Measurements from ENCODE around the gene WDR5B. TPM values are rescaled to one million over a fixed set of nuclear protein-coding genes. Genes with fewer than 3 reads are reported as not detected.

The WDR5B gene
- polyA plus RNA-seq, 1 donor: 7.6 TPM

- Histone ChIP-seq H3K4me1 (ENCODE audit: control insufficient read depth, insufficient read depth, low read length) (peaks cover 17% of the 10 kb centered on the region), H3K27me3 (ENCODE audit: control insufficient read depth, insufficient read depth, low read length) (no peaks in the 10 kb centered on the region), H3K36me3 (ENCODE audit: control insufficient read depth, insufficient read depth, low read length) (peaks cover 19% of the 10 kb centered on the region), H3K4me3 (ENCODE audit: low read length) (no peak overlapping the region), H3K9me3 (ENCODE audit: control insufficient read depth, low read depth, low read length) (no peaks in the 10 kb centered on the region), H3K27ac (ENCODE audit: low read length) (no peak overlapping the region)
- whole genome bisulfite sequencing (ENCODE audit: insufficient coverage, low lambda C conversion rate): 92% methylated on average over 2 of the region's 3 CpGs
- DNase-seq: no peak
These were observed 1.5 kb downstream of the WDR5B start for GRCh38 chr3:122414391-122414790.

DNA sequence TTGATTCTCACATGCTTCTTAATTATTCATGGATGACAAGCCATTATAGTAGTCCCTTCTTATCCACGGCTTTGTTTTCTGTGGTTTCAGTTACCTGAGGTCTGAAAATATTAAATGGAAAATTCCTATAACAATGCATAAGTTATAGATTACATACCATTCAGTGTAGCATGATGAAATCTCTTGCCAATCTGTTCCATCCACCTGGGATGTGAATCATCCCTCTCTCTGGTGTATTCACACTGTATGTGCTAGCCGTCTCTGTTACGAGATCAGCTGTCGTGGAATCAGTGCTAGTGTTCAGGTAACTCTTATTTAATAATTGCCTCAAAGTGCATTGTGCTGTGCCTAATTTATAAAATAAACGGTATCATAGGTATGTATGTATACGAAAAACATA lies 5.2 kb downstream of the WDR5B start:
- WGBS (ENCODE audit: insufficient coverage, low lambda C conversion rate): 100% methylated on average over 1 of the region's 6 CpGs
- no peak overlapping the region for H3K27ac ChIP-seq (ENCODE audit: low read length)
- H3K9me3 ChIP-seq (ENCODE audit: control insufficient read depth, low read depth, low read length): no peaks in the 10 kb centered on the region
- H3K4me1 ChIP-seq (ENCODE audit: control insufficient read depth, insufficient read depth, low read length): peaks cover 9% of the 10 kb centered on the region
- H3K36me3 ChIP-seq (ENCODE audit: control insufficient read depth, insufficient read depth, low read length): peaks cover 41% of the 10 kb centered on the region
- no peak overlapping the region for H3K4me3 ChIP-seq (ENCODE audit: low read length)
- DNase-seq: no peak
- no peaks in the 10 kb centered on the region for H3K27me3 ChIP-seq (ENCODE audit: control insufficient read depth, insufficient read depth, low read length)

DNA sequence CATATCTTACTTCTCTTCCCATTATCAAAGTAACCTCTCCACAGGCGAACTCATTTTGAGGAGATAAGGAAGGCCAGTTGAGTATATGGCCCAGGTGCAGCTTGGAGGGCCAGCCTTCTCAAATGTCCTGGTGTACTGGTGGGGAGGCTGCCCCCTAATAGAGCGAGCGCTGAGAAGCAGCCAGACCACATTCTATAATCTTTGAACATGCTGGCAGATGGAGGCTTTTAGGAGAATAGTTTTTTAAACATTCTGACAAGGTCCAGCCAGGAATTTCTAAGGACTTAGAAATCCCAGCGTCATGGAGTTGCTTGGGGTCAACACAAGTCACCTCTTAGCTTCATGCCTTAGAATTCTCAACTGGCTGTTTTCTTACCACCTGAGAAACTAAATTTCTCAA lies 5.8 kb downstream of the WDR5B start:
- no peak for DNase-seq
- Histone ChIP-seq H3K27me3 (ENCODE audit: control insufficient read depth, insufficient read depth, low read length) (no peaks in the 10 kb centered on the region), H3K4me3 (ENCODE audit: low read length) (no peak overlapping the region), H3K4me1 (ENCODE audit: control insufficient read depth, insufficient read depth, low read length) (peaks cover 7% of the 10 kb centered on the region), H3K36me3 (ENCODE audit: control insufficient read depth, insufficient read depth, low read length) (peaks cover 45% of the 10 kb centered on the region), H3K9me3 (ENCODE audit: control insufficient read depth, low read depth, low read length) (no peaks in the 10 kb centered on the region), H3K27ac (ENCODE audit: low read length) (no peak overlapping the region)
- 100% methylated on average over 3 of the region's 4 CpGs for WGBS (ENCODE audit: insufficient coverage, low lambda C conversion rate)

DNA sequence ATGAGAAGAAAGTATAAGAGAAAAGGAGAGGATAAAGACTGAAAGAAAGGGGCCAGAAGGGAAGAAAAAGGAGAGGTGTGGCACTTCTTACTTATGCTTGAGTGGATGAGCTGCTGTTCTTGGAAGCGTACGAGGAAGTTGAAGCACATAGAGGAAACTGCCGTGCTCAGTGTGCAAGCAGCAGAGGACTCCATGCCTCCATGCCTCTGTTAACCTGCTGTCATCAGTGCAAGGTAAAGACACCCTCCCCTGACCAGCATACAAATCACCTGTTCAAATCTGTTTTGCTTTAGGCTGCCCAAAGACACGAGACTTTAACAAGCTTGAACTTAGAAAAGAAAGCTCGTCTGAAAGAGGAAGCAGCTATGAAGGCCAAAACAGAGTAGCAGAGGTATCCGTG lies 6.4 kb downstream of the WDR5B start:
- H3K36me3 ChIP-seq (ENCODE audit: control insufficient read depth, insufficient read depth, low read length): peaks cover 50% of the 10 kb centered on the region
- H3K27me3 ChIP-seq (ENCODE audit: control insufficient read depth, insufficient read depth, low read length): no peaks in the 10 kb centered on the region
- H3K27ac ChIP-seq (ENCODE audit: low read length): no peak overlapping the region
- DNase-seq: no peak
- H3K4me1 ChIP-seq (ENCODE audit: control insufficient read depth, insufficient read depth, low read length): no peaks in the 10 kb centered on the region
- no peaks in the 10 kb centered on the region for H3K9me3 ChIP-seq (ENCODE audit: control insufficient read depth, low read depth, low read length)
- 84% methylated on average over 2 of the region's 6 CpGs for WGBS (ENCODE audit: insufficient coverage, low lambda C conversion rate)
- H3K4me3 ChIP-seq (ENCODE audit: low read length): no peak overlapping the region

- Histone ChIP-seq H3K9me3 (ENCODE audit: control insufficient read depth, low read depth, low read length) (no peaks in the 10 kb centered on the region), H3K27ac (ENCODE audit: low read length) (no peak overlapping the region), H3K4me1 (ENCODE audit: control insufficient read depth, insufficient read depth, low read length) (no peaks in the 10 kb centered on the region), H3K36me3 (ENCODE audit: control insufficient read depth, insufficient read depth, low read length) (peaks cover 59% of the 10 kb centered on the region), H3K27me3 (ENCODE audit: control insufficient read depth, insufficient read depth, low read length) (no peaks in the 10 kb centered on the region), H3K4me3 (ENCODE audit: low read length) (no peak overlapping the region)
- WGBS (ENCODE audit: insufficient coverage, low lambda C conversion rate): no CpG with 5 or more reads among the region's 1 CpG
- no peak for DNase-seq
These were observed 7.9 kb downstream of the WDR5B start for GRCh38 chr3:122407946-122408345.

- no peaks in the 10 kb centered on the region for H3K4me1 ChIP-seq (ENCODE audit: control insufficient read depth, insufficient read depth, low read length)
- no peaks in the 10 kb centered on the region for H3K27me3 ChIP-seq (ENCODE audit: control insufficient read depth, insufficient read depth, low read length)
- H3K36me3 ChIP-seq (ENCODE audit: control insufficient read depth, insufficient read depth, low read length): peaks cover 59% of the 10 kb centered on the region
- no peak overlapping the region for H3K27ac ChIP-seq (ENCODE audit: low read length)
- no CpG with 5 or more reads among the region's 4 CpGs for WGBS (ENCODE audit: insufficient coverage, low lambda C conversion rate)
- H3K9me3 ChIP-seq (ENCODE audit: control insufficient read depth, low read depth, low read length): no peaks in the 10 kb centered on the region
- DNase-seq: no peak
- H3K4me3 ChIP-seq (ENCODE audit: low read length): no peak overlapping the region
These were observed 9.7 kb downstream of the WDR5B start for GRCh38 chr3:122406198-122406597.

DNA sequence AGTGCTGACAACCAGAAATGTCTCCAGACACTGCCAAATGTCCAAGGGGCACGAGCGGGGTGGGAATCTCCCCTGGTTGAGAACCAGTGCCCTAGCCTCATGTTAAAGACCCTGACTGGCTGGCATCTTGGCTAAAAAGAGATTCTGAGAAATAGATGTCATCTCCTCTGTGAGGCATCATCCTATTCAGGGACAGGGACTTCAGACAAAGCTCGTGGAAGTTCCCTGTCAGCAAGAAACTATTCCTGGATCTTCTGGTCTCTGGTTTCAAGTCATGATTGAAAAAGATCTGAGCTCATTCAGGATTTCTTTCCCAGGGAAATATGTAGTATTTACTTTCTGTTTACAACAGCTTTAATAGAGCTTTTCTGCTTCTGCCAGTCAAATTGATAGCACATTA lies 10.8 kb downstream of the WDR5B start:
- H3K27ac ChIP-seq (ENCODE audit: low read length): no peak overlapping the region
- H3K4me1 ChIP-seq (ENCODE audit: control insufficient read depth, insufficient read depth, low read length): no peaks in the 10 kb centered on the region
- no peaks in the 10 kb centered on the region for H3K27me3 ChIP-seq (ENCODE audit: control insufficient read depth, insufficient read depth, low read length)
- H3K9me3 ChIP-seq (ENCODE audit: control insufficient read depth, low read depth, low read length): no peaks in the 10 kb centered on the region
- peaks cover 51% of the 10 kb centered on the region for H3K36me3 ChIP-seq (ENCODE audit: control insufficient read depth, insufficient read depth, low read length)
- DNase-seq: no peak
- WGBS (ENCODE audit: insufficient coverage, low lambda C conversion rate): no CpG with 5 or more reads among the region's 3 CpGs
- no peak overlapping the region for H3K4me3 ChIP-seq (ENCODE audit: low read length)

- no peak for DNase-seq
- Histone ChIP-seq H3K9me3 (ENCODE audit: control insufficient read depth, low read depth, low read length) (no peaks in the 10 kb centered on the region), H3K4me1 (ENCODE audit: control insufficient read depth, insufficient read depth, low read length) (no peaks in the 10 kb centered on the region), H3K4me3 (ENCODE audit: low read length) (no peak overlapping the region), H3K27ac (ENCODE audit: low read length) (no peak overlapping the region), H3K36me3 (ENCODE audit: control insufficient read depth, insufficient read depth, low read length) (peaks cover 37% of the 10 kb centered on the region), H3K27me3 (ENCODE audit: control insufficient read depth, insufficient read depth, low read length) (no peaks in the 10 kb centered on the region)
- 91% methylated on average over 5 of the region's 6 CpGs for WGBS (ENCODE audit: insufficient coverage, low lambda C conversion rate)
These were observed 12.4 kb downstream of the WDR5B start for GRCh38 chr3:122403489-122403888.

GRCh38 chr3:122398920-122399319 lies 16.9 kb downstream of the WDR5B start:
- H3K27me3 ChIP-seq (ENCODE audit: control insufficient read depth, insufficient read depth, low read length): no peaks in the 10 kb centered on the region
- no peak overlapping the region for H3K4me3 ChIP-seq (ENCODE audit: low read length)
- DNase-seq: no peak
- H3K9me3 ChIP-seq (ENCODE audit: control insufficient read depth, low read depth, low read length): no peaks in the 10 kb centered on the region
- no peak overlapping the region for H3K27ac ChIP-seq (ENCODE audit: low read length)
- 100% methylated on average over 1 of the region's 2 CpGs for WGBS (ENCODE audit: insufficient coverage, low lambda C conversion rate)
- H3K36me3 ChIP-seq (ENCODE audit: control insufficient read depth, insufficient read depth, low read length): peaks cover 13% of the 10 kb centered on the region
- H3K4me1 ChIP-seq (ENCODE audit: control insufficient read depth, insufficient read depth, low read length): no peaks in the 10 kb centered on the region

GRCh38 chr3:122397201-122397600 lies 18.7 kb downstream of the WDR5B start:
- no peak for DNase-seq
- H3K27ac ChIP-seq (ENCODE audit: low read length): no peak overlapping the region
- peaks cover 6% of the 10 kb centered on the region for H3K36me3 ChIP-seq (ENCODE audit: control insufficient read depth, insufficient read depth, low read length)
- no peak overlapping the region for H3K4me3 ChIP-seq (ENCODE audit: low read length)
- H3K27me3 ChIP-seq (ENCODE audit: control insufficient read depth, insufficient read depth, low read length): no peaks in the 10 kb centered on the region
- H3K4me1 ChIP-seq (ENCODE audit: control insufficient read depth, insufficient read depth, low read length): no peaks in the 10 kb centered on the region
- WGBS (ENCODE audit: insufficient coverage, low lambda C conversion rate): no CpG with 5 or more reads among the region's 1 CpG
- no peaks in the 10 kb centered on the region for H3K9me3 ChIP-seq (ENCODE audit: control insufficient read depth, low read depth, low read length)

GRCh38 chr3:122396511-122396910 lies 19.4 kb downstream of the WDR5B start:
- Histone ChIP-seq H3K27me3 (ENCODE audit: control insufficient read depth, insufficient read depth, low read length) (no peaks in the 10 kb centered on the region), H3K4me3 (ENCODE audit: low read length) (no peak overlapping the region), H3K27ac (ENCODE audit: low read length) (no peak overlapping the region), H3K9me3 (ENCODE audit: control insufficient read depth, low read depth, low read length) (no peaks in the 10 kb centered on the region), H3K36me3 (ENCODE audit: control insufficient read depth, insufficient read depth, low read length) (peaks cover 6% of the 10 kb centered on the region), H3K4me1 (ENCODE audit: control insufficient read depth, insufficient read depth, low read length) (no peaks in the 10 kb centered on the region)
- no peak for DNase-seq

Measured in large intestine (tissue), 3 donors.